Type B pancreatic cell (in vitro differentiated cells): ENCODE results near the gene ZSWIM6. TPM values are rescaled to one million over a fixed set of nuclear protein-coding genes. Genes with fewer than 3 reads are reported as not detected.
A peak's percentile ranks its signal among the peaks of the same experiment; 100 is the strongest.

ENCODE experiments used
- DNase-seq: peaks from one replicate; pipeline ENCODE4 v3.0.0; 2021; ENCODE audit warnings: mixed read lengths; ENCODE audit not compliant: unreplicated experiment; ENCODE audit errors: extremely low spot score
- H3K27ac Mint-ChIP-seq: 2 replicates; pipeline ENCODE4 v1.8.0; 2021; ENCODE audit warnings: mild to moderate bottlenecking, mixed read lengths
- H3K27me3 Mint-ChIP-seq: 2 replicates; pipeline ENCODE4 v1.8.0; 2021; ENCODE audit warnings: mixed read lengths
- H3K36me3 Mint-ChIP-seq: 2 replicates; pipeline ENCODE4 v1.8.0; 2021; ENCODE audit warnings: mixed read lengths
- H3K4me1 Mint-ChIP-seq: one replicate; pipeline ENCODE4 v1.8.0; 2021; ENCODE audit warnings: mixed read lengths; ENCODE audit not compliant: unreplicated experiment
- H3K4me3 Mint-ChIP-seq: 2 replicates; pipeline ENCODE4 v1.8.0; 2021; ENCODE audit warnings: mild to moderate bottlenecking, mixed read lengths
- H3K9me3 Mint-ChIP-seq: 2 replicates; pipeline ENCODE4 v1.8.0; 2021; ENCODE audit warnings: mixed read lengths
- total RNA-seq: library from RNA; stranded (reverse); gene quantifications from 2 replicates; pipeline ENCODE4 v1.2.1, GENCODE V29; 2021; ENCODE audit warnings: low replicate concordance
- TF ChIP-seq, protein P1 (sequence below): fragments of 200-600 bp; sonication (generic); conservative IDR thresholded peaks from 2 replicates; pipeline ENCODE4 v1.5.0; 2021; ENCODE audit warnings: antibody characterized with exemption, mild to moderate bottlenecking

The ZSWIM6 gene
- total RNA-seq, 1 donor from 2014 or later: 24.6 TPM

DNA sequence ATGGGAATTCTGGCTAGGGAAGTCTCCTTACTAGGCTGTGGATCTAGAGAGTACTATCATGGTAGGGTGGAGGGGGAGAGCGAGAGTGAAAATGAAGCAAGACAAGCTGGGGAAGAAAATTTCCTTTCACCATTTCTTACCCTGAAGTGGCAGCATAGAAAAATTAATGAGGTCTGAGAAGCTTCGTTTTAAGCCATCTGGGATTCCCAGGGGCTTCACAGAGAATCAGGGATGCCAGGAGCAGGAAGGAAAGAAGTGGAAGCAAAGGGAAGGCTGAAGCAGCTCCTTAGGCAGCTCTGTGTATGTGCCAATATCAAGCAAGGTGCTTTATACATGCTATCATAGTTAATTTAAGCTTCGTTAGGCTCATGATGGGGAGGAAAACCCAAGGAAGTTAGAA lies 169.9 kb downstream of the ZSWIM6 start:
- H3K9me3 Mint-ChIP-seq: no peaks in the 10 kb centered on the region
- H3K27ac Mint-ChIP-seq: no peak overlapping the region
- no peak for DNase-seq
- no peak overlapping the region for H3K4me3 Mint-ChIP-seq
- peaks cover 17% of the 10 kb centered on the region for H3K4me1 Mint-ChIP-seq
- no peaks in the 10 kb centered on the region for H3K27me3 Mint-ChIP-seq
- TF ChIP-seq, protein P1, sequence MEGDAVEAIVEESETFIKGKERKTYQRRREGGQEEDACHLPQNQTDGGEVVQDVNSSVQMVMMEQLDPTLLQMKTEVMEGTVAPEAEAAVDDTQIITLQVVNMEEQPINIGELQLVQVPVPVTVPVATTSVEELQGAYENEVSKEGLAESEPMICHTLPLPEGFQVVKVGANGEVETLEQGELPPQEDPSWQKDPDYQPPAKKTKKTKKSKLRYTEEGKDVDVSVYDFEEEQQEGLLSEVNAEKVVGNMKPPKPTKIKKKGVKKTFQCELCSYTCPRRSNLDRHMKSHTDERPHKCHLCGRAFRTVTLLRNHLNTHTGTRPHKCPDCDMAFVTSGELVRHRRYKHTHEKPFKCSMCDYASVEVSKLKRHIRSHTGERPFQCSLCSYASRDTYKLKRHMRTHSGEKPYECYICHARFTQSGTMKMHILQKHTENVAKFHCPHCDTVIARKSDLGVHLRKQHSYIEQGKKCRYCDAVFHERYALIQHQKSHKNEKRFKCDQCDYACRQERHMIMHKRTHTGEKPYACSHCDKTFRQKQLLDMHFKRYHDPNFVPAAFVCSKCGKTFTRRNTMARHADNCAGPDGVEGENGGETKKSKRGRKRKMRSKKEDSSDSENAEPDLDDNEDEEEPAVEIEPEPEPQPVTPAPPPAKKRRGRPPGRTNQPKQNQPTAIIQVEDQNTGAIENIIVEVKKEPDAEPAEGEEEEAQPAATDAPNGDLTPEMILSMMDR: no peak
- peaks cover 12% of the 10 kb centered on the region for H3K36me3 Mint-ChIP-seq

- TF ChIP-seq, protein P1: no peak
- DNase-seq: no peak
- Mint-ChIP-seq H3K4me3 (no peak overlapping the region), H3K27me3 (no peaks in the 10 kb centered on the region), H3K36me3 (peaks cover 23% of the 10 kb centered on the region), H3K9me3 (peaks cover 2% of the 10 kb centered on the region), H3K4me1 (peaks cover 27% of the 10 kb centered on the region), H3K27ac (no peak overlapping the region)
These were observed 172.2 kb downstream of the ZSWIM6 start for GRCh38 chr5:61504143-61504770.

- TF ChIP-seq, protein P1: no peak
- Mint-ChIP-seq H3K27ac (no peak overlapping the region), H3K4me3 (no peak overlapping the region), H3K27me3 (no peaks in the 10 kb centered on the region), H3K9me3 (peaks cover 5% of the 10 kb centered on the region), H3K4me1 (peaks cover 27% of the 10 kb centered on the region), H3K36me3 (peaks cover 23% of the 10 kb centered on the region)
- no peak for DNase-seq
These were observed 173.2 kb downstream of the ZSWIM6 start for GRCh38 chr5:61505281-61505680.

DNA sequence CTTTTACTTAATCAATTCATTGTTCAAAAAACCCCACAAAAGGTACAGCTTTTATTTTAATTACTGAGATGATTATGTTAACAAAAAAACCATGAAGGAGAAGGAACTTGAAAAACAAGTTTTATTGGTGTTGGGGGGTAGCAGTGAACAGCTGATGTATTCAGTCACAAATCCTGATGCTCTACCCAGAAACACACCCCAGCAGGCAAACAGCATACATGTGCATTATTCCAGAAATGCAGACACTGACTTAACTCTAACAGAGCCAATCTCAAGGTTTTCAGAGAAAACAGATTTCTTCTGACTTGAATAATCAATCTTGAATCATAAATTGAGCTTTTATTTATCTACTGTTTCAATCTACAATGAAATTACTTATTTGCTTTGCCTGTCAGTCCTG lies 175.2 kb downstream of the ZSWIM6 start:
- Mint-ChIP-seq H3K27ac (peak overlapping the region; percentile 55), H3K4me1 (peaks cover 27% of the 10 kb centered on the region)

GRCh38 chr5:61516946-61517345 lies 184.9 kb downstream of the ZSWIM6 start:
- Mint-ChIP-seq H3K9me3 (peaks cover 5% of the 10 kb centered on the region), H3K4me1 (no peaks in the 10 kb centered on the region), H3K36me3 (peaks cover 33% of the 10 kb centered on the region), H3K27me3 (no peaks in the 10 kb centered on the region), H3K4me3 (no peak overlapping the region), H3K27ac (no peak overlapping the region)
- DNase-seq: no peak
- TF ChIP-seq, protein P1: no peak

More for the DNA sequence above, 175.2 kb downstream of the ZSWIM6 start:
- TF ChIP-seq, protein P1: no peak
- peaks cover 26% of the 10 kb centered on the region for H3K36me3 Mint-ChIP-seq
- H3K27me3 Mint-ChIP-seq: no peaks in the 10 kb centered on the region
- peaks cover 5% of the 10 kb centered on the region for H3K9me3 Mint-ChIP-seq
- DNase-seq: no peak
- no peak overlapping the region for H3K4me3 Mint-ChIP-seq
